Stomach (tissue), 9 donors: ENCODE measurements around the gene ZNF575. TPM values are rescaled to one million over a fixed set of nuclear protein-coding genes. Genes with fewer than 3 reads are reported as not detected.

Source experiments
- DNase-seq, 2 donors: peaks; one replicate each; pipeline versions ENCODE4 v3.0.0 to v3.0.0-alpha.2; 2013 to 2019
- H3K27ac ChIP-seq, 5 donors: fragments of 200-600 bp in 4 of 5; sonication (generic) in 4 of 5; one replicate each; pipeline ENCODE4 v1.5.1; 2013 to 2019; ENCODE audit warnings: mild to moderate bottlenecking in 1 of 5, moderate library complexity in 1 of 5
- H3K27me3 ChIP-seq, 3 donors: fragments of 200-600 bp; sonication (generic); one replicate each; pipeline ENCODE4 v1.5.1; 2017 to 2019; ENCODE audit warnings: mixed run types in 1 of 3
- H3K36me3 ChIP-seq, 4 donors: fragments of 200-600 bp; sonication (generic); 1 replicate in 3 of 4; 2 replicates in 1 of 4; pipeline ENCODE4 v1.5.1; 2016 to 2019
- H3K4me1 ChIP-seq, 4 donors: fragments of 200-600 bp; sonication (generic); one replicate each; pipeline ENCODE4 v1.5.1; 2016 to 2019
- H3K4me3 ChIP-seq, 4 donors: fragments of 200-600 bp; sonication (generic) in 3 of 4; one replicate each; pipeline ENCODE4 v1.5.1; 2016 to 2019; ENCODE audit warnings: mild to moderate bottlenecking in 1 of 4
- H3K9me3 ChIP-seq, 4 donors: fragments of 200-600 bp; sonication (generic); one replicate each; pipeline ENCODE4 v1.5.1; 2016 to 2019
- EP300 ChIP-seq: sonication (generic); formaldehyde crosslinking; IDR thresholded peaks from one replicate; pipeline ENCODE4 v1.6.1; 2017; ENCODE audit warnings: antibody characterized with exemption
- POLR2A ChIP-seq, 4 donors: fragments of 450-650 bp; IDR thresholded peaks; one replicate each; pipeline ENCODE4 v1.6.1; 2016; ENCODE audit warnings: antibody characterized with exemption in 4 of 4, control low read depth in 2 of 4, mild to moderate bottlenecking in 1 of 4, moderate library complexity in 1 of 4
- POLR2AphosphoS5 ChIP-seq, 3 donors: sonication (generic); formaldehyde crosslinking; IDR thresholded peaks; one replicate each; pipeline ENCODE4 v1.6.1; 2016; ENCODE audit warnings: antibody characterized with exemption in 3 of 3
- WGBS, 5 donors: extraction: QIAGEN DNeasy Blood & Tissue Kit in 3 of 5; methylation state at CpG; one replicate each; pipeline versions ENCODE4 v1.1.5 to v1.1.7; 2013 to 2018; 5-methylcytosine and 5-hydroxymethylcytosine counted together
- intact Hi-C: fragments of 100-400 bp; cut with DNase I; formaldehyde crosslinking; loops from one replicate; pipeline ENCODE4 v1.15.1; 2023; ENCODE audit warnings: low total_unique reads
- polyA plus RNA-seq, 3 donors: library from polyadenylated mRNA; stranded (reverse); fragments of 200-250 nt; gene quantifications; one replicate each; pipeline ENCODE4 v1.2.3, GENCODE V29; 2013
- total RNA-seq, 5 donors: library from RNA; depleted of rRNA; stranded (reverse); fragments of >200 nt; gene quantifications; one replicate each; pipeline versions ENCODE4 v1.1.0 to v1.2.3, GENCODE V29; 2014 to 2016
- TF ChIP-seq, protein P1 (sequence below), 7 experiments: fragments of 450-650 bp in 4 of 7; fragments of 200-600 bp in 3 of 7; sonication (generic) in 3 of 7; IDR thresholded peaks; one replicate each; pipeline ENCODE4 v1.5.1; 2016 to 2019; ENCODE audit warnings: antibody characterized with exemption in 7 of 7, control low read depth in 2 of 7, mild to moderate bottlenecking in 1 of 7
- donor health status: healthy with polysubstance abuse.
- donor health status: Bipolar disorder and iron deficiency.
- donor health status: healthy.

Gene ZNF575
- total and polyA plus RNA-seq, 8 donors, result 0.37 to 23.5 (median 0.76) TPM; not detected in 3

DNA sequence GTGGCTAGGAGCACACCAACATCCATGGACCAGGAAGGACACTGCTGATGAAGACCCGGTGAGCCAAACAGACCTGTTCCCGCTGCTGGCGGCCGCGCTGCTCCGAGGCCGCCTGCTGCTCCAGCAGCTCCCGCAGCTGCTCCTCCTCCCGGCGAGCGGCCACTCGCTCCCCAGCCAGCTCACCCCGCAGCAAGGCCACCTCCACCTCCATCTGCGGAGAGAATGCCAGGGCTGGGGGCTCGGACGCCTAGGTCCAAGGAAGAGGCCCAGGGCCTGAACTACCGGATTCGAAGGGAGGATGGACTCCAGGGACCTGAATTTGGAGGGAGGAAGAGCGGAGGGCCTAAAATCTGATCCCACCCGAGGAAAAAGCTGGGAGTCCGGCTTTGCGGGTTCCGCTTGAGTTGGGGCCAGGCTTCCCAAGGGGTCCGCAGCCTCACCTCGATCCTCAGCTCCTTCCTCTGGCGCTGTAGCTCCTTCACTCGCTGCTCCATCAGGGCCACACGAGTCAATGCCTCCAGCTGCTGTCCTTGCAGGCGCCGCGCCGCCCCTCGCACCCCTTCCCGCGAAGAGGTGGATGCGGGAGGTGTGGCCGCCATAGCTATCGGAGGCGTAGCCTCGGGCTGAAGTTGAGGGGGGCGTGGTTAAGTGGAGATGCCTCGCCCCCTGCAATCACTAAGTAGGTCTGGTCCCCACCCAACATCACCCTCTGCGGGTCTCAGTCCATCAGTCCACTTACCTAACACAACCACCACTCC is 31.1 kb upstream of the ZNF575 start:
- intact Hi-C loops, result no loop called here
- TF ChIP-seq, protein P1, sequence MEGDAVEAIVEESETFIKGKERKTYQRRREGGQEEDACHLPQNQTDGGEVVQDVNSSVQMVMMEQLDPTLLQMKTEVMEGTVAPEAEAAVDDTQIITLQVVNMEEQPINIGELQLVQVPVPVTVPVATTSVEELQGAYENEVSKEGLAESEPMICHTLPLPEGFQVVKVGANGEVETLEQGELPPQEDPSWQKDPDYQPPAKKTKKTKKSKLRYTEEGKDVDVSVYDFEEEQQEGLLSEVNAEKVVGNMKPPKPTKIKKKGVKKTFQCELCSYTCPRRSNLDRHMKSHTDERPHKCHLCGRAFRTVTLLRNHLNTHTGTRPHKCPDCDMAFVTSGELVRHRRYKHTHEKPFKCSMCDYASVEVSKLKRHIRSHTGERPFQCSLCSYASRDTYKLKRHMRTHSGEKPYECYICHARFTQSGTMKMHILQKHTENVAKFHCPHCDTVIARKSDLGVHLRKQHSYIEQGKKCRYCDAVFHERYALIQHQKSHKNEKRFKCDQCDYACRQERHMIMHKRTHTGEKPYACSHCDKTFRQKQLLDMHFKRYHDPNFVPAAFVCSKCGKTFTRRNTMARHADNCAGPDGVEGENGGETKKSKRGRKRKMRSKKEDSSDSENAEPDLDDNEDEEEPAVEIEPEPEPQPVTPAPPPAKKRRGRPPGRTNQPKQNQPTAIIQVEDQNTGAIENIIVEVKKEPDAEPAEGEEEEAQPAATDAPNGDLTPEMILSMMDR (IDR thresholded peaks at IDR 0.05), result no peak
- no peak for TF ChIP-seq POLR2A (IDR thresholded peaks at IDR 0.05)
- no peak for TF ChIP-seq POLR2AphosphoS5 (IDR thresholded peaks at IDR 0.05)
- no peak for TF ChIP-seq EP300
- Histone ChIP-seq H3K4me3 (peak overlapping the region in 1 of 4 donors; percentile 9), H3K9me3 (no peaks in the 10 kb centered on the region), H3K27me3 (no peaks in the 10 kb centered on the region), H3K36me3 (peaks cover 6 to 36% (median 25%) of the 10 kb centered on the region in 4 donors), H3K27ac (no peak overlapping the region), H3K4me1 (peaks cover 19 to 53% (median 36%) of the 10 kb centered on the region in 4 donors)
- DNase-seq, result peak in 1 of 2 donors; percentile 69
- 74 to 86% (median 77%) methylated on average over 40 to 43 of the region's 43 CpGs for WGBS, 5 donors

DNA sequence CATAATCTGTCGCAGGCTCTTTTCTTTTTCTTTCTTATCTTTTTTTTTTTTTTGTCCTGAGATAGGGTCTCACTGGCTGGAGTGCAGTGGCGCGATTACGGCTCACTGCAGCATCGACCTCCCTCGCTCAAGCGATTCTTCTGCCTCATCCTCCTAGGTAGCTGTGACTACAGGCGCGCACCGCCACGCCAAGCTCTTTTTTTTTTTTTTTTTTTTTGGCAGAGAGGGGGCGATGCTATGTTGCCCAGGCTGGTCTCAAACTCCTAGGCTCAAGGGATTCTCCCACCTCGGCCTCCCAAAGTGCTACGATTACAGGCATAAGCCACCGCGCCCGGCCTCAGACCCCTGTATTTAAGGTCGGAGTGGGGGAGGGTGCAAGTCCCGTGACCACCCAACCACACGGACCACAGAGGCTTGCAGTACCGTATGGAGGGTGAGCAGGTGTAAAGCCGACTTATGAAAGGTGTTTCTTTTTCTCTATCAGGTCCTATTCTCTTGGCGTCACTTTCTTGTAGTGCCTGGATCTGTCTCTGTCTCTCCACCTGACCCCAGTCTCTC is 30.5 kb upstream of the ZNF575 start:
- Histone ChIP-seq H3K36me3 (peaks cover 2 to 32% (median 18%) of the 10 kb centered on the region in 4 donors), H3K9me3 (no peaks in the 10 kb centered on the region), H3K27ac (no peak overlapping the region), H3K27me3 (no peaks in the 10 kb centered on the region), H3K4me3 (no peak overlapping the region), H3K4me1 (peaks cover 19 to 53% (median 36%) of the 10 kb centered on the region in 4 donors)
- WGBS, 5 donors, result 83 to 91% (median 89%) methylated on average over 17 to 23 of the region's 23 CpGs
- DNase-seq, result no peak
- no peak for TF ChIP-seq POLR2AphosphoS5 (IDR thresholded peaks at IDR 0.05)
- TF ChIP-seq, protein P1 (IDR thresholded peaks at IDR 0.05), result no peak
- TF ChIP-seq EP300, result no peak
- no peak for TF ChIP-seq POLR2A (IDR thresholded peaks at IDR 0.05)
- intact Hi-C loops, result no loop called here

DNA sequence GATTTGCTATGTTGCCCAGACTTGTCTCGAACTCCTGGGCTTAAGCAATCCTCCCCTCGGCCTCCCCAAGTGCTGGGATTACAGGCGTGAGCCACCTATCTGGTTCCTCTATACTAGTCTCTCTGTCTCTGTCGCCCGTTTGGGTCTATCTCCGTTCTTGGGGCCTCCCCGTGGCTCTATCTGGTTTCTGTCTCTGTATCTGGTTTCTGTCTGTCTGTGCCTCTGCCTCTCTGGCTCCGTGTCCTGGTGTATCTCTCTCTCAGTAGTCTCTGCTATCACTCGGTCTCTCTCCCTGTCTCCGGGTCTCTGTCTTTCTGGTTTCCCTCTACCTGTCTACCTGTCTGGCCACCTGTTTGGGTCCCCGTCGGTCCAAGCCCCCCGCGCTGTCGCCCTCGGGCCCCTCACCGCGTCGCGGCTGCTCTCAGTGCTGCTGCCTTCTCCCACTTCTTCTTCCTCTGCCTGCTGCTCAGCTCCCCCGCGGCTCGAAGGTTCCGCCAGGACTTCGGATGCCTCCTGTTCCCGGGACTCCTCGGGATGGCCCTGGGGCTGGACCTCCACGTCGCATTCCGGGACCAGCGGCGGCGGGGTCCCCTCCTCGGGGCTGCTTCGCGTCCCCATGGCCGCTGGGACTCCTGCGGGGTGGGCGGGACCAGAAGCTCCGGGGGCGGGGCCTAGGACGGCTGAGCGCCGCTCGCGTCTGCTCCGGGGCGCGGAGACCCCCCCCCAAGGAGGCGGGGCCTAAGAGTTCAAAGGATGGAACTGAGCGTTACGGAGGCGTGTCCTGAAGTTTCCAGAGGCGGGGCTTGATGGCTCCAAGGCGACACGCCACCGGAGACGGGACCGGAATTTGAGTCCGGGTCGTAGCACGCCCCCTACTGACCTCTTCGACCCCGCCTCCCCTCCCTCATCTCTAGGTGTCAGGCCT is 29.2 kb upstream of the ZNF575 start:
- H3K27me3 ChIP-seq, result no peaks in the 10 kb centered on the region
- TF ChIP-seq, protein P1 (IDR thresholded peaks at IDR 0.05), result no peak
- TF ChIP-seq POLR2A (IDR thresholded peaks at IDR 0.05), result no peak
- peak; percentile 34 to 41 (median 38) for TF ChIP-seq POLR2AphosphoS5 (IDR thresholded peaks at IDR 0.05)
- no peak for TF ChIP-seq EP300
- 1 to 2% (median 2%) methylated on average over 35 to 64 of the region's 64 CpGs for WGBS, 5 donors
- H3K4me3 ChIP-seq, result peak overlapping the region; percentile 75 to 82 (median 77)
- H3K9me3 ChIP-seq, result no peaks in the 10 kb centered on the region
- DNase-seq, result peak; percentile 98
- H3K36me3 ChIP-seq, result peaks cover 5 to 35% (median 21%) of the 10 kb centered on the region in 4 donors
- intact Hi-C loops, result no loop called here
- peaks cover 18 to 46% (median 33%) of the 10 kb centered on the region in 4 donors for H3K4me1 ChIP-seq
- peak overlapping the region; percentile 83 to 90 (median 89) for H3K27ac ChIP-seq
